GM19193 (cell line): ENCODE measurements around the gene CNTN4.

Source experiments
- POLR2A ChIP-seq: IDR thresholded peaks from 4 replicates; pipeline ENCODE4 v1.6.1; 2011; ENCODE audit not compliant: insufficient read depth, insufficient read length; ENCODE audit errors: extremely low read depth

The CNTN4 gene

GRCh38 chr3:2861120-2861519 is 762.5 kb downstream of the CNTN4 start:
- no peak for TF ChIP-seq POLR2A

- no peak for TF ChIP-seq POLR2A
Observed at GRCh38 chr3:2861920-2862319, 763.3 kb downstream of the CNTN4 start.

- no peak for TF ChIP-seq POLR2A
Observed at GRCh38 chr3:2862366-2862765, 763.7 kb downstream of the CNTN4 start.

- no peak for TF ChIP-seq POLR2A
Observed at GRCh38 chr3:2863127-2863526, 764.5 kb downstream of the CNTN4 start.

GRCh38 chr3:2869905-2870304 is 771.2 kb downstream of the CNTN4 start:
- TF ChIP-seq POLR2A: no peak

GRCh38 chr3:2870724-2871333 is 772.2 kb downstream of the CNTN4 start:
- TF ChIP-seq POLR2A: no peak

GRCh38 chr3:2872884-2873283 is 774.2 kb downstream of the CNTN4 start:
- no peak for TF ChIP-seq POLR2A

GRCh38 chr3:2873986-2874385 is 775.3 kb downstream of the CNTN4 start:
- no peak for TF ChIP-seq POLR2A

GRCh38 chr3:2875699-2876098 is 777.0 kb downstream of the CNTN4 start:
- no peak for TF ChIP-seq POLR2A

- TF ChIP-seq POLR2A: no peak
Observed at GRCh38 chr3:2876362-2876761, 777.7 kb downstream of the CNTN4 start.

GRCh38 chr3:2879023-2879422 is 780.4 kb downstream of the CNTN4 start:
- no peak for TF ChIP-seq POLR2A

- no peak for TF ChIP-seq POLR2A
Observed at GRCh38 chr3:2879587-2879986, 780.9 kb downstream of the CNTN4 start.

GRCh38 chr3:2880218-2880756 is 781.6 kb downstream of the CNTN4 start:
- no peak for TF ChIP-seq POLR2A

GRCh38 chr3:2883283-2883682 is 784.6 kb downstream of the CNTN4 start:
- no peak for TF ChIP-seq POLR2A

GRCh38 chr3:2888592-2888991 is 789.9 kb downstream of the CNTN4 start:
- no peak for TF ChIP-seq POLR2A

GRCh38 chr3:2889736-2890135 is 791.1 kb downstream of the CNTN4 start:
- no peak for TF ChIP-seq POLR2A
